GM18909 (cell line): Measurements from ENCODE around the gene NPHS1.
"Not testable (repeated sequence)": the region's sequence is repeated elsewhere in the genome, so short reads cannot be mapped to it uniquely, and the experiment has no call there.

Experiments
- ATAC-seq: cut with Tn5 transposase; IDR thresholded peaks from one replicate; pipeline ENCODE4 v1.9.1; 2021; ENCODE audit warnings: mild to moderate bottlenecking; ENCODE audit not compliant: unreplicated experiment, poor library complexity

Gene NPHS1

GRCh38 chr19:35882114-35882832 lies 30.0 kb upstream of the NPHS1 start:
- no peak for ATAC-seq

GRCh38 chr19:35879770-35880317 lies 27.5 kb upstream of the NPHS1 start:
- ATAC-seq, result no peak

DNA sequence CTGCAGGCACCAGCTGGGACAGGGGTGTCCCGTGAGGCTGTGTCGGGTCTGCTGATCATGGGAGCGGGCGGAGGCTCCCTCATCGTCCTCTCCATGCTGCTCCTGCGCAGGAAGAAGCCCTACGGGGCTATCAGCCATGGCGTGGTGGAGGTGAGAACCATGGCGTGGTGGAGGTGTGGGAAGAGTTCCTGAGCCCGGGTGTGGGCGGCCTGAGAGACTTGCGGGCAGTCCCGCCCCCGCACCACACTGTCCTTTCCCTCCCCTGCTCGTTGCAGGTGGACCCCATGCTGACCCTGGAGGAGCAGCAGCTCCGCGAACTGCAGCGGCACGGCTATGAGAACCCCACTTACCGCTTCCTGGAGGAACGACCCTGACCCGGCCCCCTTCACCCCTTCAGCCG lies 26.8 kb upstream of the NPHS1 start:
- ATAC-seq, result no peak

- ATAC-seq, result no peak
These were observed 22.2 kb upstream of the NPHS1 start for GRCh38 chr19:35874392-35874930.

DNA sequence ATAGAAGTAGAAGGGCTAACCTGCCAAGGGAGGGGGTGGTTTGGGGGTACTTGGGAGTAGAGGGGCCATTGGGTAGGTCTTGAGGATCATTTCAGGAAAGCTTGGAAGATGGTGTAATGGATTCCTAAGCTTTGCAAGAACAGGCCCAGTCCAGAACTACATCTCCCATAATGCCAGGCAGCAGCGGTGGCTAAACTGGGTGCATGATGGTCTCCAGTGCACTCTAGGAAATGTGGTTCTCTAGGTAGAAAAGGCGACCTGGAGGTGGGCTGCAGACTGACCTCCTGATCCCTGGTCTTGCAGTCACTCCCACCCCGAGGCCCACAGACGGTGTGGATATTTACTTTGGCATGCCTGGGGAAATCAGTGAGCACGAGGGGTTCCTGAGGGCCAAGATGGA lies 19.9 kb upstream of the NPHS1 start:
- no peak for ATAC-seq

DNA sequence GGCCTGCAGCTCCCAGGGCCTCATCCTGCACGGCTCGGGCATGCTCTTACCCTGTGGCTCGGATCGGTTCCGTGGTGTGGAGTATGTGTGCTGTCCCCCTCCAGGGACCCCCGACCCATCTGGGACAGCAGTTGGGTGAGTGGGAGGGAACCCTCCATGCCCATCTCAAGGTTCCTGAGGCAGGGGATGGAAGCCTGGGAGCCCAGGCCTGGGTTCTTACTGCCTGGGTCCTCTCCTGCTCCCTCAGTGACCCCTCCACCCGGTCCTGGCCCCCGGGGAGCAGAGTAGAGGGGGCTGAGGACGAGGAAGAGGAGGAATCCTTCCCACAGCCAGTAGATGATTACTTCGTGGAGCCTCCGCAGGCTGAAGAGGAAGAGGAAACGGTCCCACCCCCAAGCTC lies 19.3 kb upstream of the NPHS1 start:
- ATAC-seq, result no peak

DNA sequence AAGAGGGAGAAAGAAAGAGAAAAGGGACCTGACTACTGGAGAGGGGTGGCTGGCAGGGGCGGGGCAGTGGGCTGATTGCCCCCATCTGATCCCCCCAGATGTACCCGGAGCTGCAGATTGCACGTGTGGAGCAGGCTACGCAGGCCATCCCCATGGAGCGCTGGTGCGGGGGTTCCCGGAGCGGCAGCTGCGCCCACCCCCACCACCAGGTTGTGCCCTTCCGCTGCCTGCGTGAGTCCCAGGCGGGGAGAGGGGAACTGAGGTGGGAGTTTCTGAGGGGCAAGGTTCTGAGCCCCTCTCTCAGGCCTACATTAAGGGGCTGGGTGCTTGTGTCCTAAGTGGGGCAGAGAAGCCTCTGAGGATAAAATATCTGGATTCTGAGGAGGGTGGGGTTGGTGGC lies 18.5 kb upstream of the NPHS1 start:
- no peak for ATAC-seq

GRCh38 chr19:35870124-35870736 lies 17.9 kb upstream of the NPHS1 start:
- not testable (repeated sequence) for ATAC-seq

GRCh38 chr19:35869327-35870123 lies 17.2 kb upstream of the NPHS1 start:
- peak; percentile 60 for ATAC-seq

DNA sequence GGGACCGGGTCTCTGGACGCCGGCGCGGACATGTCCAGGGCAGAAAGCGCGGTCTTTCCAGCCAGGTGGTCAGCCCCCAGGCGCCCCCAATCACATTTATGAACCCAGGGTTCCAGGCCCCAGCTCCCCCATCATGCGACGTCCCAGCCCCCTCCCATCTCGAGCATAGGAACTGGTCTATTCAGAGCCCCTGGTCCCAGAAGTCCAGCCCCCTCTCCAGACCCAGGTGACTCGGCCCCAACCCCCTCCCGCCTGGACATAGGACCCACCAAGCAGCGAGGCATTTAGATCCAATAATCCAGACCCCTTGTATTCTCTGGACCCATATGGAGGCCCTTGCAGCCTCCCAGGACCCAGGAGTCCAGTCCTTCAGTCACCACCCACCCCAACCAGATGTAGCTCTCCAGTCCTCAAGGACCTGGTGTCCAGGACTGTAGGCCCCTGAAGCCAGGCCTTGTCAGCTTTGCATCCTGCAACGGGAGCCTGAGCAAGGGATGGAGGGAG lies 16.6 kb upstream of the NPHS1 start:
- no peak for ATAC-seq

- ATAC-seq, result no peak
These were observed 16.0 kb upstream of the NPHS1 start, which contains the start of gene APLP1 for GRCh38 chr19:35868172-35868822. TSS of gene APLP1 (plus strand) at chr19:35868574. CDS start at chr19:35868637, 63 bp downstream.

DNA sequence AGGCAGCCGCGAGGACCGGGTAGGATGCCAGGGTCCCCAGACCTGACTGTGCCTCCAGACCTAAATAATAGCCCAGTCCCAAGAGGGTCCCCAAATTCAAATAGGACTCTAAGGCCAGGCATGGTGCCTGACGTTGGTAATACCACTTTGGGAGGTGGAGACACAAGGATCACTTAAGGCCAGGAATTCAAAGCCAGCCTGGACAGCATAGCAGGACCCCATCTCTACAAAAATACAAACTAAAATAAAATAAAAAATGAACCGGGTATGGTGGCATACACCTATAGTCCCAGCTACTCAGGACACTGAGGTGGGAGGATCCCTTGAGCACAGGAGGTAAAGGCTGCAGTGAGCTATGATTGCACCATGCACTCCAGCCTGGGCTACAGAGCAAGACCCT lies 10.7 kb upstream of the NPHS1 start:
- no peak for ATAC-seq

GRCh38 chr19:35862528-35862927 lies 10.2 kb upstream of the NPHS1 start:
- no peak for ATAC-seq

DNA sequence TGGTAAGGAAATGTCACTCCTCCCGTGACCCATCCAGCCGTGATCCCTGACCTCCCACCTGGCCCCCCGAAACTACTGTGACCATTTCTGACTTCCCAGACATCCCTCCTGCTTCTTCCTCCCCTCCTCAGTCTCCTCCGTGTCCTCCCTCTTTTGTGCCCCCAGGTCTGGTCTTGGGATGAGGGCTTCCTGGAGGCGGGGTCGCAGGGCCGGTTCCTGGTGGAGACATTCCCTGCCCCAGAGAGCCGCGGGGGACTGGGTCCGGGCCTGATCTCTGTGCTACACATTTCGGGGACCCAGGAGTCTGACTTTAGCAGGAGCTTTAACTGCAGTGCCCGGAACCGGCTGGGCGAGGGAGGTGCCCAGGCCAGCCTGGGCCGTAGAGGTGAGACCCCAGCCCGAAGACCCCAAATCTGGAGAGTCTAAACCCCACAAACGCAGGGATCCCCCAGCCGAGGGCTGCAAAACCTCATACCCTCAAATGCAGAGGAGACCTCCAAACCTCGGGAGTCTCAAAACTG lies 9.4 kb upstream of the NPHS1 start:
- no peak for ATAC-seq

DNA sequence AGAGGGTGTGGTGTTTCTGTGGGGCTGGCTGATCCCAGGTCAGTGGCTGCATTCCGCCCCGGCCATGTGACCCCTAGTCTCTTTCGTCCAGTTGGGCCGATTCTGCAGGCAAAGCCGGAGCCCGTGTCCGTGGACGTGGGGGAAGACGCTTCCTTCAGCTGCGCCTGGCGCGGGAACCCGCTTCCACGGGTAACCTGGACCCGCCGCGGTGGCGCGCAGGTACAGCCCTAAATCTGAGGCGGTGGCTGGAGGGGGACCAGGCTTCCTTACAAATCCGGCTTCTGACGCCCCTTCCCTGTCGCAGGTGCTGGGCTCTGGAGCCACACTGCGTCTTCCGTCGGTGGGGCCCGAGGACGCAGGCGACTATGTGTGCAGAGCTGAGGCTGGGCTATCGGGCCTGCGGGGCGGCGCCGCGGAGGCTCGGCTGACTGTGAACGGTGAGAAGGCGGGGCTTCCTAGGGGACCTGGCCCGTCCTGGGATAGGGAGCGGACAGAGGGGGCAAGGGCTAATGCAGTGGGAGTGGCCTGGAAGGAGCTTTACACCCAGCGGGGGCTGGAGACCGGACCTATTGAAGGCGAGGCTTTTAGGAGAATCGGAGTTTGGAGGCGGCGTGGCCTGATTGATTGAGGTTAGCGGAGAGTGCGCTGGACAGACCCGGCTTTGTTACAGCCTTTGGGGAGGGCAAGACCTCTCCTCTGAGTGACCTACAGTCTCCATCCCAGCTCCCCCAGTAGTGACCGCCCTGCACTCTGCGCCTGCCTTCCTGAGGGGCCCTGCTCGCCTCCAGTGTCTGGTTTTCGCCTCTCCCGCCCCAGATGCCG lies 8.7 kb upstream of the NPHS1 start:
- ATAC-seq, result no peak

- ATAC-seq, result no peak
These were observed 8.1 kb upstream of the NPHS1 start for GRCh38 chr19:35860436-35860817.

DNA sequence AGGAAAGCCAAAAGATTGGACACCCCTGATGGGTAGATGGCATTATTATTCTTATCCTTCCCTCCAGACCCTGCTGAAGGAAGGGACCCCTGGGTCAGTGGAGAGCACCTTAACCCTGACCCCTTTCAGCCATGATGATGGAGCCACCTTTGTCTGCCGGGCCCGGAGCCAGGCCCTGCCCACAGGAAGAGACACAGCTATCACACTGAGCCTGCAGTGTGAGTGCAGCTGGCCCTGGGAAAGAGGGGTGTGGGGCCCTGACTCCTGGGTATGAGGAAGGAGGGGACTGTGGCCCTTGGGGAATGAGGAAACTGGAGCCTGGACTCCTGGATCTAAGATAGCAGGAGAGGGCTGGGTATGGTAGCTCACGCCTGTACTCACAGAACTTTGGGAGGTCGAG lies 7.1 kb upstream of the NPHS1 start:
- ATAC-seq, result no peak

- ATAC-seq, result no peak
These were observed 6.0 kb upstream of the NPHS1 start for GRCh38 chr19:35858311-35858710.

DNA sequence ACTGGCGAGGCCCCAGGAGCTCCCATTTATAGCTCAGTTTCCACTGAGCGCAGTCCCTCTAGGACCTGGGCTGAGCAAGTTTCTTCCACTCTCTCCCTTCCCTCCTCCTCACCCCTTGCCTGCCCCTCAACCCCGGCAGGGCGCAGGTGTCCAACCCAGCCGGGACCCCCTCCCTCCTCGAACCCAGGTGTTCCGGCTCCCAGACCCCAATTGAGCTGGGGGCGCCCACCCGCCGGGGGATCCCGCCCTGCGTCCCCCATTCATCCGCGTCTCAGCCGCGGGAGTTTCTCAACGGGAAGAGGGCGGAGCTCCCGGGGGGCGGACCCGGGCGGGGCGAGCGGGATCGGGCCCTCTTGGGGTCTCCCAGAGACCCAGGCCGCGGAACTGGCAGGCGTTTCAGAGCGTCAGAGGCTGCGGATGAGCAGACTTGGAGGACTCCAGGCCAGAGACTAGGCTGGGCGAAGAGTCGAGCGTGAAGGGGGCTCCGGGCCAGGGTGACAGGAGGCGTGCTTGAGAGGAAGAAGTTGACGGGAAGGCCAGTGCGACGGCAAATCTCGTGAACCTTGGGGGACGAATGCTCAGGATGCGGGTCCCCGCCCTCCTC lies 4.3 kb upstream of the NPHS1 start, which contains the start of gene KIRREL2:
TSS of gene KIRREL2 (plus strand) at position 366 of the 604 bp plus-strand sequence. CDS start at position 575, 209 bp downstream.
- no peak for ATAC-seq
